Measurements from ENCODE around the gene ENTREP3.
"Not testable (repeated sequence)": the region's sequence is repeated elsewhere in the genome, so short reads cannot be mapped to it uniquely, and the experiment has no call there.

Gene ENTREP3

GRCh38 chr1:155253797-155254196 lies 1.5 kb downstream of the ENTREP3 start:
- no peak for DNase-seq (ENCODE audit: low spot score)
- TF ChIP-seq CTCF (IDR thresholded peaks at IDR 0.05; ENCODE audit: borderline replicate concordance, control extremely low read depth, extremely low read depth, insufficient read depth, missing control alignments), result no peak
- in situ Hi-C loops (cut with MboI; ENCODE audit: low sequenced_read_pairs, unreplicated experiment), result no loop called here

GRCh38 chr1:155253208-155253607 lies 2.1 kb downstream of the ENTREP3 start:
- no peak for TF ChIP-seq CTCF (IDR thresholded peaks at IDR 0.05; ENCODE audit: borderline replicate concordance, control extremely low read depth, extremely low read depth, insufficient read depth, missing control alignments)
- in situ Hi-C loops (cut with MboI; ENCODE audit: low sequenced_read_pairs, unreplicated experiment), result no loop called here
- DNase-seq (ENCODE audit: low spot score), result no peak

- in situ Hi-C loops (cut with MboI; ENCODE audit: low sequenced_read_pairs, unreplicated experiment), result no loop called here
- TF ChIP-seq CTCF (IDR thresholded peaks at IDR 0.05; ENCODE audit: borderline replicate concordance, control extremely low read depth, extremely low read depth, insufficient read depth, missing control alignments), result no peak
- no peak for DNase-seq (ENCODE audit: low spot score)
These were observed 3.7 kb downstream of the ENTREP3 start for GRCh38 chr1:155251566-155251965.

GRCh38 chr1:155250633-155251449 lies 4.4 kb downstream of the ENTREP3 start:
- in situ Hi-C loops (cut with MboI; ENCODE audit: low sequenced_read_pairs, unreplicated experiment), result no loop called here
- TF ChIP-seq CTCF (IDR thresholded peaks at IDR 0.05; ENCODE audit: borderline replicate concordance, control extremely low read depth, extremely low read depth, insufficient read depth, missing control alignments), result peak; percentile 100
- peak; percentile 97 for DNase-seq (ENCODE audit: low spot score)

GRCh38 chr1:155250246-155250632 lies 5.0 kb downstream of the ENTREP3 start:
- no peak for TF ChIP-seq CTCF (IDR thresholded peaks at IDR 0.05; ENCODE audit: borderline replicate concordance, control extremely low read depth, extremely low read depth, insufficient read depth, missing control alignments)
- DNase-seq (ENCODE audit: low spot score), result peak; percentile 42
- in situ Hi-C loops (cut with MboI; ENCODE audit: low sequenced_read_pairs, unreplicated experiment), result no loop called here

GRCh38 chr1:155247667-155248553 lies 7.4 kb downstream of the ENTREP3 start:
- in situ Hi-C loops (cut with MboI; ENCODE audit: low sequenced_read_pairs, unreplicated experiment), result no loop called here
- no peak for DNase-seq (ENCODE audit: low spot score)
- no peak for TF ChIP-seq CTCF (IDR thresholded peaks at IDR 0.05; ENCODE audit: borderline replicate concordance, control extremely low read depth, extremely low read depth, insufficient read depth, missing control alignments)

- DNase-seq (ENCODE audit: low spot score); in situ Hi-C loops (cut with MboI; ENCODE audit: low sequenced_read_pairs, unreplicated experiment): not testable (repeated sequence)
These were observed 8.5 kb downstream of the ENTREP3 start for GRCh38 chr1:155246796-155247195.
